HG03097 (cell line): Measurements from ENCODE around the gene TMEM182.

Experiments
- ATAC-seq: cut with Tn5 transposase; IDR thresholded peaks from one replicate; pipeline ENCODE4 v1.9.1; 2021; ENCODE audit not compliant: unreplicated experiment, low FRiP score

Gene TMEM182

GRCh38 chr2:102764083-102764482 lies 2.3 kb downstream of the TMEM182 start:
- ATAC-seq = no peak

GRCh38 chr2:102765061-102765460 lies 3.2 kb downstream of the TMEM182 start:
- ATAC-seq = no peak

GRCh38 chr2:102768253-102768652 lies 6.4 kb downstream of the TMEM182 start:
- ATAC-seq = no peak

GRCh38 chr2:102768892-102769291 lies 7.1 kb downstream of the TMEM182 start:
- ATAC-seq = no peak

- ATAC-seq = no peak
Measured at GRCh38 chr2:102770506-102770905, 8.7 kb downstream of the TMEM182 start.

GRCh38 chr2:102771114-102771513 lies 9.3 kb downstream of the TMEM182 start:
- no peak for ATAC-seq

- no peak for ATAC-seq
Measured at GRCh38 chr2:102772659-102773058, 10.8 kb downstream of the TMEM182 start.

- ATAC-seq = no peak
Measured at GRCh38 chr2:102773149-102773705, 11.4 kb downstream of the TMEM182 start.

- no peak for ATAC-seq
Measured at GRCh38 chr2:102778260-102778659, 16.4 kb downstream of the TMEM182 start.

- ATAC-seq = no peak
Measured at GRCh38 chr2:102780467-102780866, 18.6 kb downstream of the TMEM182 start.

GRCh38 chr2:102782187-102782586 lies 20.4 kb downstream of the TMEM182 start:
- ATAC-seq = no peak

- no peak for ATAC-seq
Measured at GRCh38 chr2:102782933-102783332, 21.1 kb downstream of the TMEM182 start.

GRCh38 chr2:102783506-102784183 lies 21.8 kb downstream of the TMEM182 start:
- no peak for ATAC-seq

GRCh38 chr2:102784940-102785339 lies 23.1 kb downstream of the TMEM182 start:
- ATAC-seq = no peak

- no peak for ATAC-seq
Measured at GRCh38 chr2:102788216-102788884, 26.5 kb downstream of the TMEM182 start.

- no peak for ATAC-seq
Measured at GRCh38 chr2:102788885-102789260, 27.0 kb downstream of the TMEM182 start.

GRCh38 chr2:102789349-102790090 lies 27.7 kb downstream of the TMEM182 start:
- no peak for ATAC-seq

GRCh38 chr2:102790091-102790455 lies 28.2 kb downstream of the TMEM182 start:
- ATAC-seq = no peak

GRCh38 chr2:102792568-102793208 lies 30.9 kb downstream of the TMEM182 start:
- ATAC-seq = no peak

- no peak for ATAC-seq
Measured at GRCh38 chr2:102795641-102796040, 33.8 kb downstream of the TMEM182 start.

GRCh38 chr2:102796337-102796736 lies 34.5 kb downstream of the TMEM182 start:
- no peak for ATAC-seq
